Keratinocyte (primary cell): ENCODE measurements around the gene ZNF438.

Experiments used
- EZH2 ChIP-seq: IDR thresholded peaks from one replicate; pipeline ENCODE4 v1.6.1; 2012; ENCODE audit warnings: inconsistent platforms, mild to moderate bottlenecking, low read length, moderate library complexity
- TF ChIP-seq, protein P1 (sequence below), 3 experiments: IDR thresholded peaks in 1 of 3; conservative IDR thresholded peaks in 1 of 3; optimal IDR thresholded peaks in 1 of 3; 2 replicates in 2 of 3; 3 replicates in 1 of 3; pipeline versions ENCODE3 to v1.5.1; 2011; ENCODE audit warnings: low read length in 3 of 3, mild to moderate bottlenecking in 3 of 3, moderate library complexity in 2 of 3, control low read depth in 1 of 3, inconsistent platforms in 1 of 3; ENCODE audit not compliant: insufficient read depth in 2 of 3; ENCODE audit errors: extremely low read depth in 1 of 3

DNA sequence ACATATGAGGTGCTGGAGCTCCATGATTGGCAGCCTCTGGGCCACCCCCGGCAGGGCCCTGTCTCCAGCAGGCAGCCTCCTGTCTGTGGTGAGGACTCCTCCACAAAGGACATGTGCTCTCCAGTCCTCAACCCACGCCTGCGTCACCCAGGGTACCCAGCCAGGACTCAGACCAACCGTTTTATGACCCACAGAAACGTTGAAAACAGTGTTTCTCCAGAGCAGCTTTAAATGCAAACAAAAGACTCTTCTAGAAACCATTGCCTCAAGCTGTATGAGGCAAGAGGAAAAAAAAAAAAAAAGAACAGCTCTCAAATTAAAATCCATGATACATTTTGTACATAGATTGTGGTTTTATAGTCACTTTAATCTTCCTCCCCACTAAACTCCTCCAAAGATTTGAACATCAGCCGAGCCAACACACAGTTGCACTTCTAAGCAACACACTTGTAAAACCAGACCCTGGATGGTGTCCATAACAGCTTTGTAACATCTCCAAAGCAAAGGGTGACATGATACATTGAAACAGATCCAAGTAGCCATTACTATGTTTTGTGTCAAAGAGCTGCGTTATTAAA, 227.1 kb downstream of the ZNF438 start:
- TF ChIP-seq, protein P1, sequence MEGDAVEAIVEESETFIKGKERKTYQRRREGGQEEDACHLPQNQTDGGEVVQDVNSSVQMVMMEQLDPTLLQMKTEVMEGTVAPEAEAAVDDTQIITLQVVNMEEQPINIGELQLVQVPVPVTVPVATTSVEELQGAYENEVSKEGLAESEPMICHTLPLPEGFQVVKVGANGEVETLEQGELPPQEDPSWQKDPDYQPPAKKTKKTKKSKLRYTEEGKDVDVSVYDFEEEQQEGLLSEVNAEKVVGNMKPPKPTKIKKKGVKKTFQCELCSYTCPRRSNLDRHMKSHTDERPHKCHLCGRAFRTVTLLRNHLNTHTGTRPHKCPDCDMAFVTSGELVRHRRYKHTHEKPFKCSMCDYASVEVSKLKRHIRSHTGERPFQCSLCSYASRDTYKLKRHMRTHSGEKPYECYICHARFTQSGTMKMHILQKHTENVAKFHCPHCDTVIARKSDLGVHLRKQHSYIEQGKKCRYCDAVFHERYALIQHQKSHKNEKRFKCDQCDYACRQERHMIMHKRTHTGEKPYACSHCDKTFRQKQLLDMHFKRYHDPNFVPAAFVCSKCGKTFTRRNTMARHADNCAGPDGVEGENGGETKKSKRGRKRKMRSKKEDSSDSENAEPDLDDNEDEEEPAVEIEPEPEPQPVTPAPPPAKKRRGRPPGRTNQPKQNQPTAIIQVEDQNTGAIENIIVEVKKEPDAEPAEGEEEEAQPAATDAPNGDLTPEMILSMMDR (optimal IDR thresholded peaks at IDR 0.05 in 1 of 3, IDR thresholded peaks at IDR 0.05 in 1 of 3, conservative IDR thresholded peaks at IDR 0.05 in 1 of 3; ENCODE audit: extremely low read depth in 1 of 3, insufficient read depth in 2 of 3, low read length in 3 of 3), result no peak
- TF ChIP-seq EZH2, result no peak
